Measurements from ENCODE around the gene GFOD2. TPM values are rescaled to one million over a fixed set of nuclear protein-coding genes. Genes with fewer than 3 reads are reported as not detected.
A peak's percentile ranks its signal among the peaks of the same experiment; 100 is the strongest.

The GFOD2 gene
- total RNA-seq, 4 donors from 2014 or later = 10.5 to 24.6 (median 17.2) TPM

DNA sequence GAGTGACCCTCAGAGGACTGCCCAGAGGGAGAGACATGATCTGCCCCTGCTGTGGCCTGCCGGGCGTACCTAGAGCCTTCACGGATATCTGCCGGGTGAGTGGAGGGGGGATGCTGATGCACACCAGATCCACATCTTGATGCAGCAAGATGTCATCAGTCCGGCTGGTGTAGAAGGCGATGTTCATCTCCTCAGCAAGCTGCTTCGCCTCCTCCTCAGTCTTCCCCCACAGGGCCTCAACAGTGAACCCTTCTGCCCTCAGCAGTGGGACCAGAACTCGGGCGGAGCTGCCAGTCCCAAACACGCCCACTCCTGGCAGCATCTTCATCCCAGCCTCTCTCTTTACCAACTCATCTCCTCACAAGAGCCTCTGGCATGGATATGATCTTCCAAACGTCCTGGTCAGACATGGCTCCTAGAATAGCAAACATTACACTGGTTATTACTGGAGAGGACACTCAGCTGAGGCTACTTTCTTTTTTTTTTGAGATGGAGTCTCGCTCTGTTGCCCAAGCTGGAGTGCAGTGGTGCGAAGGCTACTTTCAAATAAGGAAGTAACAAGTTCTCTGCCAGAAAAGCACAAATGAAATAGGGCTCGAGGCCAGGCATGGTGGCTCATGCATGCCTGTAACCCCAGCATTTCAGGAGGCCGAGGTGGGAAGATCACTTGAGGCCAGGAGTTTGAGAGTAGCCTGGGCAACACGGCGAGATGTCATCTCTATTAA, 33.6 kb downstream of the GFOD2 start:
- no peak for DNase-seq (ENCODE audit: low spot score in 2 of 2)
- Histone ChIP-seq H3K9me3 (no peaks in the 10 kb centered on the region), H3K4me3 (no peak overlapping the region), H3K27me3 (no peaks in the 10 kb centered on the region), H3K27ac (peak overlapping the region in 1 of 4 donors; percentile 46), H3K4me1 (no peaks in the 10 kb centered on the region), H3K36me3 (peaks cover 0 to 36% (median 0%) of the 10 kb centered on the region in 3 donors)
- TF ChIP-seq EP300 (IDR thresholded peaks at IDR 0.05) (no peak), POLR2A (IDR thresholded peaks at IDR 0.05) (no peak)
- TF ChIP-seq, protein P1, sequence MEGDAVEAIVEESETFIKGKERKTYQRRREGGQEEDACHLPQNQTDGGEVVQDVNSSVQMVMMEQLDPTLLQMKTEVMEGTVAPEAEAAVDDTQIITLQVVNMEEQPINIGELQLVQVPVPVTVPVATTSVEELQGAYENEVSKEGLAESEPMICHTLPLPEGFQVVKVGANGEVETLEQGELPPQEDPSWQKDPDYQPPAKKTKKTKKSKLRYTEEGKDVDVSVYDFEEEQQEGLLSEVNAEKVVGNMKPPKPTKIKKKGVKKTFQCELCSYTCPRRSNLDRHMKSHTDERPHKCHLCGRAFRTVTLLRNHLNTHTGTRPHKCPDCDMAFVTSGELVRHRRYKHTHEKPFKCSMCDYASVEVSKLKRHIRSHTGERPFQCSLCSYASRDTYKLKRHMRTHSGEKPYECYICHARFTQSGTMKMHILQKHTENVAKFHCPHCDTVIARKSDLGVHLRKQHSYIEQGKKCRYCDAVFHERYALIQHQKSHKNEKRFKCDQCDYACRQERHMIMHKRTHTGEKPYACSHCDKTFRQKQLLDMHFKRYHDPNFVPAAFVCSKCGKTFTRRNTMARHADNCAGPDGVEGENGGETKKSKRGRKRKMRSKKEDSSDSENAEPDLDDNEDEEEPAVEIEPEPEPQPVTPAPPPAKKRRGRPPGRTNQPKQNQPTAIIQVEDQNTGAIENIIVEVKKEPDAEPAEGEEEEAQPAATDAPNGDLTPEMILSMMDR (IDR thresholded peaks at IDR 0.05) = no peak
- WGBS, 2 donors = 84% methylated on average over 13 to 17 of the region's 17 CpGs

DNA sequence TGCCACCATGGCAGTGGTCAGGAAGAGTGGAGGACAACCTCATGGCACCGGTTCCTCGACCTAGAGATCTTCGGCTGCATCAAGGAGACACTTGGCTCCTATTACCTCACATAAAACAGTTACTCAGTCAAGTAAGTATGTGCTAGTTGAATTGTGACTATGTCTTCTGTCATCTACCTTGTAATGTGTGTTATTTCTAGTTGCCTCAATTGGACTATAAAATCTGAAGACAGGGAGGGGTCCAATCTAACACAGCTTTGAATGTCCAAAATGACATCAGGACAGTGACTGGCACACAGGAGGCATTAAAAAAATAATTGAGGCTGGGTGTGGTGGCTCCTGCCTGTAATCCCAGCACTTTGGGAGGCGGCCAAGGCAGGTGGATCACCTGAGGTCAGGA, 35.3 kb downstream of the GFOD2 start:
- Histone ChIP-seq H3K4me3 (no peak overlapping the region), H3K27ac (no peak overlapping the region), H3K9me3 (no peaks in the 10 kb centered on the region), H3K36me3 (peaks cover 0 to 45% (median 0%) of the 10 kb centered on the region in 3 donors), H3K27me3 (no peaks in the 10 kb centered on the region), H3K4me1 (no peaks in the 10 kb centered on the region)
- TF ChIP-seq, protein P1 (IDR thresholded peaks at IDR 0.05) = no peak
- TF ChIP-seq EP300 (IDR thresholded peaks at IDR 0.05) (no peak), POLR2A (IDR thresholded peaks at IDR 0.05) (no peak)
- WGBS, 2 donors = 98% methylated on average over 4 of the region's 4 CpGs
- no peak for DNase-seq (ENCODE audit: low spot score in 2 of 2)

DNA sequence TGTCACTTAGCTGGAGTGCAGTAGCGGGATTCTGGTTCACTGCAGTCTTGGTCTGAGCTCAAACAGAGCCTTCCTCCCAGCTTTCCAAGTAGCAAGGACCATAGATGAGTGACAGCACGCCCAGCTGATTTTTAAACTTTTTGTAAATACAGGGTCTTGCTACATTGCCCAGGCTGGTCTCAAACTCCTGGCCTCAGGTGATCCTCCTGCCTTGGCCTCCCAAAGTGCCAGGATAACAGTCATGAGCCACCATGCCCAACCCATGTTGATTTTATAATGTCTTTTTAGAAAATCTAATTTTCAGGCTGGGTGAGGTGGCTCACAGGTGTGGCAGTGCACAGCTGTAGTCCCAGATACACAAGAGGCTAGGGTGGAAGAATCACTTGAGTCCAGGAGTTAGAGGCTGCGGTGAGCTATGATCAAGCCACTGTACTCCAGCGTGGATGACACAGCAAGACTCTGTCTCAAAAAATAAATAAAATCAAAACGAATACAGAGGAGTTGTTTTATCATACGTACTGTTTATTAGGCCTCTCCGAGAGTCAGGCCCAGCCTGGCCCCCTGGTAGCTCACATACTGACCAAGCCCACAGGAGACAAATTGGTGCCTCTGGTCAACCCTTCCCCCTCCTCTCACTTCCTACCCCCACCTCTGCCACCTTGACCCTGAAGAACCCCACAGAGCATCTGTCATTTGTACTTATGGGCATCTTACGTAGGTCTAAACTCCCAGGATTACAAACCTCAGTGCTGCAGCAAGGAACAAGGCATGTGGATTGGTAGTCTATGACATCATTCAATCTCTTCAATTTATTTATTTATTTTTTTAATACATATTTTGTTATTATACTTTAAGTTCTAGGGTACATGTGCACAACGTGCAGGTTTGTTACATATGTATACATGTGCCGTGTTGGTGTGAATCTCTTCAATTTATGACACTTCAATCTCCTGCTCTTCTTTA, 38.9 kb downstream of the GFOD2 start:
- no peak for DNase-seq (ENCODE audit: low spot score in 2 of 2)
- TF ChIP-seq, protein P1 (IDR thresholded peaks at IDR 0.05) = no peak
- TF ChIP-seq POLR2A (IDR thresholded peaks at IDR 0.05) (no peak), EP300 (IDR thresholded peaks at IDR 0.05) (no peak)
- Histone ChIP-seq H3K4me1 (peaks cover 0 to 12% (median 0%) of the 10 kb centered on the region in 4 donors), H3K27me3 (no peaks in the 10 kb centered on the region), H3K9me3 (no peaks in the 10 kb centered on the region), H3K27ac (no peak overlapping the region), H3K36me3 (peaks cover 0 to 51% (median 0%) of the 10 kb centered on the region in 3 donors), H3K4me3 (no peak overlapping the region)
- 86 to 89% methylated on average over 10 of the region's 10 CpGs for WGBS, 2 donors

DNA sequence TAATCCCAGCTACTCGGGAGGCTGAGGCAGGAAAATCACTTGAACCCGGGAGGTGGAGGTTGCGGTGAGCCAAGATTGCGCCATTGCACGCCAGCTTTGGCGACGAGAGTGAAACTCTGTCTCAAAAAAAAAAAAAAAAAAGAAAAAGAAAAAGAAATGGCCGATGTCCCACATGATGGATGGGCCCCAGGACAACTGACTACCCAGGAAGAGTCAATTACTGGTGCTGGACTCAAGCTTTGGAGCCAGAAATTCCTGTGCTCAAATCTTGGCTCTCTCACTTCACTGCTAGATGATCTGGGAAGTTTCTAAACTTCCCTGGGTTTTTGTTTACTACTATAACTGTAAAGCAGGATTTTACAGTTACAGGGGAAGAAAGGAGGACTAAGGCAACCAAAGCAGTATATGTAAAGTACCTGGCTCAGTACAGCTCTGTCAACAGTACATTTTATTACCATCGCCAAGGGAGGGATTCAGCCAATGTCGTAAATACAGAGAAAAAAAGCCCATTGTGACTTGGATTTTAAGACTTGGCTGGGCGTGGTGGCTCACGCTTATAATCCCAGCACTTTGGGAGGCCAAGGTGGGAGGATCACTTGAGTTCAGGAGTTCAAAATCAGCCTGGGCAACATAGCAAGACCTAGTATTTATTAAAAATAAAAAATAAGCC, 40.6 kb downstream of the GFOD2 start:
- WGBS, 2 donors = 77 to 82% methylated on average over 12 of the region's 12 CpGs
- H3K4me3 ChIP-seq = no peak overlapping the region
- H3K4me1 ChIP-seq = peaks cover 0 to 29% (median 9%) of the 10 kb centered on the region in 4 donors
- DNase-seq (ENCODE audit: low spot score in 2 of 2) = no peak
- H3K9me3 ChIP-seq = no peaks in the 10 kb centered on the region
- TF ChIP-seq EP300 (IDR thresholded peaks at IDR 0.05) = no peak
- H3K27ac ChIP-seq = no peak overlapping the region
- peaks cover 0 to 41% (median 0%) of the 10 kb centered on the region in 3 donors for H3K36me3 ChIP-seq
- H3K27me3 ChIP-seq = no peaks in the 10 kb centered on the region

DNA sequence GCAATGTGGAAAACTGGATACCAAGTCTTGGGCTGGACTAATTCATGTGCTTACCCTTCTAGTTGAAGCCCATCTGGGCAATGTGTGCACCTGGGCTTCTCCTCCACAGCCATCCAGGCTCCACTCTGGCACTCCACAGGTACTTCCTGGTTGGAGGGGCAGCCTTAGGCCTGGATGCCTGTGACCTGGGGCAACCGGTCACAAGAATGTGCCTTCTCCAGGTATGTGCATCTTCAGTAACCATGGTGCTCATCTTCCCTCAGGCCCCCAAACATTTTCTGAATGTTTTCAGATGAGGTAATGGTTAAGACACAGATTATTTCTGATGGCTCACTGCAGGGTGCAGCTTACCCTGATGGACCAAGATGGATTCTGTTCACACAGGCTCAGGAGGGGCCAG, 41.4 kb downstream of the GFOD2 start:
- H3K36me3 ChIP-seq = peaks cover 0 to 34% (median 0%) of the 10 kb centered on the region in 3 donors
- DNase-seq (ENCODE audit: low spot score in 2 of 2) = no peak
- no peaks in the 10 kb centered on the region for H3K27me3 ChIP-seq
- no peak for TF ChIP-seq EP300 (IDR thresholded peaks at IDR 0.05)
- TF ChIP-seq POLR2A (IDR thresholded peaks at IDR 0.05) = no peak
- TF ChIP-seq, protein P1 (IDR thresholded peaks at IDR 0.05) = no peak
- H3K9me3 ChIP-seq = no peaks in the 10 kb centered on the region
- 85 to 93% methylated on average over 1 of the region's 1 CpG for WGBS, 2 donors
- no peak overlapping the region for H3K27ac ChIP-seq
- no peak overlapping the region for H3K4me3 ChIP-seq
- peaks cover 0 to 37% (median 16%) of the 10 kb centered on the region in 4 donors for H3K4me1 ChIP-seq
